ENCODE measurements around the gene C12orf42.

C12orf42 gene

GRCh38 chr12:103397536-103397935 is 98.2 kb downstream of the C12orf42 start:
- TF ChIP-seq CTCF (IDR thresholded peaks at IDR 0.05; ENCODE audit: insufficient read depth, missing control alignments) = no peak
- DNase-seq (ENCODE audit: insufficient read length, low spot score) (no peak), FAIRE-seq (no peak)

GRCh38 chr12:103392722-103393121 is 103.0 kb downstream of the C12orf42 start:
- no peak for TF ChIP-seq CTCF (IDR thresholded peaks at IDR 0.05; ENCODE audit: insufficient read depth, missing control alignments)
- no peak for DNase-seq (ENCODE audit: insufficient read length, low spot score)
- FAIRE-seq = no peak

- no peak for TF ChIP-seq CTCF (IDR thresholded peaks at IDR 0.05; ENCODE audit: insufficient read depth, missing control alignments)
- DNase-seq (ENCODE audit: insufficient read length, low spot score) (no peak), FAIRE-seq (no peak)
Observed at GRCh38 chr12:103391103-103391502, 104.7 kb downstream of the C12orf42 start.

- FAIRE-seq (no peak), DNase-seq (ENCODE audit: insufficient read length, low spot score) (no peak)
- TF ChIP-seq CTCF (IDR thresholded peaks at IDR 0.05; ENCODE audit: insufficient read depth, missing control alignments) = no peak
Observed at GRCh38 chr12:103387385-103387784, 108.4 kb downstream of the C12orf42 start.

- TF ChIP-seq CTCF (IDR thresholded peaks at IDR 0.05; ENCODE audit: insufficient read depth, missing control alignments) = no peak
- DNase-seq (ENCODE audit: insufficient read length, low spot score) (no peak), FAIRE-seq (no peak)
Observed at GRCh38 chr12:103386451-103386850, 109.3 kb downstream of the C12orf42 start.

- DNase-seq (ENCODE audit: insufficient read length, low spot score) (no peak), FAIRE-seq (no peak)
- no peak for TF ChIP-seq CTCF (IDR thresholded peaks at IDR 0.05; ENCODE audit: insufficient read depth, missing control alignments)
Observed at GRCh38 chr12:103382736-103383346, 112.9 kb downstream of the C12orf42 start.

- DNase-seq (ENCODE audit: insufficient read length, low spot score) (no peak), FAIRE-seq (no peak)
- no peak for TF ChIP-seq CTCF (IDR thresholded peaks at IDR 0.05; ENCODE audit: insufficient read depth, missing control alignments)
Observed at GRCh38 chr12:103382119-103382518, 113.6 kb downstream of the C12orf42 start.
